ENCODE data around the gene INSRR.

INSRR gene

GRCh38 chr1:156858959-156859522 is at the start of gene INSRR:
Gene INSRR, minus strand, starts transcription at chr1:156859117. Its CDS starts 496 bp downstream, at chr1:156858621.
- no peak for DNase-seq

GRCh38 chr1:156908541-156908940 is 49.6 kb upstream of the INSRR start:
- no peak for DNase-seq

DNA sequence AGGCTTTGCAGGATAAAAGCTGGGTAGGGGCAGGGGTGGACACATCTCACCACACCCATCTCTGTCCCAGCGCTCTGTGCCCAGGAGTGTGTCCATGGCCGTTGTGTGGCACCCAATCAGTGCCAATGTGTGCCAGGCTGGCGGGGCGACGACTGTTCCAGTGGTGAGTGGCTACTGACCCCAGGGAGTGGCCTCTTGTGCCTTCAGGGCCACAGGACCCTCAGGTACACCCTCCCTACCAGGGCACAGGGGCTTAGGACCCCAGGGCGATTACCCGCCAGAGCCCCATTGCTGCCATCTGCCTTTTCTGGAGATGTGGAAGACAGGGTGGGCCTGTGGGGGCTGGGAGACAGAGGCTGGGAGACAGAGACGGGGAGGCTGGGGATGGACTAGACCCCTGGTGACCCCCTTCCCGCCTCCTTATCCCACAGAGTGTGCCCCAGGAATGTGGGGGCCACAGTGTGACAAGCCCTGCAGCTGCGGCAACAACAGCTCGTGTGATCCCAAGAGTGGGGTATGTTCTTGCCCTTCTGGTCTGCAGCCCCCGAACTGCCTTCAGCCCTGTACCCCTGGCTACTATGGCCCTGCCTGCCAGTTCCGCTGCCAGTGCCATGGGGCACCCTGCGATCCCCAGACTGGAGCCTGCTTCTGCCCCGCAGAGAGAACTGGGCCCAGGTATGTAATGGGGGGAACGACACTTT is 47.4 kb upstream of the INSRR start:
- DNase-seq = no peak

DNA sequence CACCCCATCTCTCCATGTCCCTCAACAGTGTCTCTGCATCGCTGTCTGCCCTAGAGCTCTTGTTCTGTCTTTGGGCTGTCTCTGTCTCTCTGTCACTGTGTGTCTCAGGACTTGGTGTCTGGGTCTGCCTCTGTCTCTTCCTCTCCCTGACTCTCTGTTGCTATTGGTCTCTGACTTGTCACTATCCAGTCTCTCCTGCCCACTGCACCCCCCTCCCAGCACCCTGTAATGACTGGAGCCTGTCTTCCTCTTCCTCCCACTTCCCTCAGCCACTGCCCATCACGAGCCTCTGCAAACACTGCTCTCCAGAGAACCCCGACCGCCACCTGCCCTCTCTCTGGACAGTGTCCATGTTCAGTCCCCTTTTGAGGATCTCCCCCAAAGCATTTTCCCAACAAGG is 46.7 kb upstream of the INSRR start:
- no peak for DNase-seq

DNA sequence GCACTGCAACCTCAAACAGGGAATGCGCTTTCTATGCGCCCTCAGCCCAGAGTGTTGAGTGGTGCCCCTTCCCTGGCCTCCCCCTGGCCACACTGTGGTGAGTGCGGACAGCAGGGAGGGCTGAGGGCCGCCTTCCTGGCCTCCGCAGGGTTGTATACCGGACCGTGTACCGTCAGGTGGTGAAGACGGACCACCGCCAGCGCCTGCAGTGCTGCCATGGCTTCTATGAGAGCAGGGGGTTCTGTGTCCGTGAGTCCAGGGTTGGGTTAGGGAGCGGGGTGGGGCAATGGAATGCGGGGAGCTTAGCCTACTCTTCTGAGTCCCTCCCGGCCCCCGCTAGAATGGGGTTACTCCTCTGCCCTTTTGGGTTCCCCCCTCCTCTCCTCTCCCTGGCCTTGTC is 46.3 kb upstream of the INSRR start:
- DNase-seq = no peak

GRCh38 chr1:156904187-156904959 is 45.5 kb upstream of the INSRR start:
- DNase-seq = no peak

DNA sequence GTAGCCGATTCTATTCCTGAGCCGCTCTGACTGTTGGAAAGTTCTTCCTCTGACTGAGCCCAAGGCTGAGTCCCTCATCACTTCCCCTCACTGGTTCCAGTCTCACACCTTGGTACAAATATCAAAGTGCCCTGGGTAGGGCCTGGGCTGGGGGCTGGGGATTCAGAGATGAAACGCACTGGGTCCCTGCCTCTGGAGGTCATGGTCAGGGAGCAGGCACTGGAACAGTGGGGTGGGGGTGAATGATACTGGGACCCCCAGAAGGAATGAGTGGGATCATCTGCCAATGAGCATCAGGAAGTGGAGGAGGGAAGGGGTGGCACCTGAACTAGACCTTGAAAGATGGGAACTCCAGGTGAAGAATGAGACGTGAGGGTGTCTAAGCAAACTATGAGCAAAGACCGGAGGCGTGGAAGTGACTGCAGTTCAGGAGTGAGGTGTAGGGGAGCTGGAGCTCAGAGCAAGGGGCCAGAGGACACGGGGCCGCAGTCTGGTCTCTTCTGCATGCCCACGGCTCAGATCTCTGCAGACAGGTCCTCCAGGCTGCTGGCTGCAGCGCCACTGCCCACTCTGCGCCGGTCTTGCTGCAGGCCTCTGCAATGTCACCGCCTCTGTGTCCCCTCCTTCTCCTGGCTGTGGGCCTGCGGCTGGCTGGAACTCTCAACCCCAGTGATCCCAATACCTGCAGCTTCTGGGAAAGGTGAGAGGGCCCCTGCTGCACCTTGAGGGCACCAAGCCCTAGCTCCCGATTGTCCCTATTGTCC is 44.6 kb upstream of the INSRR start:
- no peak for DNase-seq

GRCh38 chr1:156901966-156902915 is 43.3 kb upstream of the INSRR start:
- no peak for DNase-seq

- DNase-seq = no peak
Measured at GRCh38 chr1:156901590-156901900, 42.6 kb upstream of the INSRR start.

DNA sequence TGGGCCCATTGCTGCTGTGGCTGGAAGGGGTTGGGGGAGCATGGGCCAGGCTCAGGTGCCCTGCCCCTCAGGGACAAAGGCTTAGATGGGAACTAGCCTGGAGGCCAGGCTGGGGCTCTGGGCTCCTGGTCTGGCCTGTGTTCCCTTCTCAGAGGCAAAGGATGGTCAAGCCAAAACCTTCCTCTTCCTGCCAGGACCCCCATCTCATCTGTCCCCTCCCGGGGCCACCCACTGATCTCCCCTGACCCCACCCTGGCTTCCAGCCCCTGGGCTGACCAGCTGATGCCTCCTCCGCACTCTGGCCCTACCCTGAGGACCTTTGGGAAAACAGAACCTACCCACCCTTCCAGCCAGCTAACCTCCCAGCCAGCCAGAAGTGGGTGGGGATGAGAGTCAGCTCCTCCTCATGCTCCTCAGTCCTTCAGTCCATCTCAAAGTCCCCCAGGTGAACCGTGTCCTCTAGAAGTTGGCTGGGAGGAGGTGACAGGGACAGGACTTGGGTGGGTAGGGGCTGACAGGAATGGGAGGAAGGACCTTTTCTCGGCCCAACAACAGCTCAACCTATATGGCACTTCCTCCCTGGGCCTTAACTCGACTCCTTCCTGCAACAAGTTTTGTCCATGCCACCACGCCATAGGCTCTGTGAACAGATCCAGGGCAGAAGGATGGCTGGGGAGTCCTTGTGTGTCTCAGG is 42.1 kb upstream of the INSRR start:
- DNase-seq = no peak

DNA sequence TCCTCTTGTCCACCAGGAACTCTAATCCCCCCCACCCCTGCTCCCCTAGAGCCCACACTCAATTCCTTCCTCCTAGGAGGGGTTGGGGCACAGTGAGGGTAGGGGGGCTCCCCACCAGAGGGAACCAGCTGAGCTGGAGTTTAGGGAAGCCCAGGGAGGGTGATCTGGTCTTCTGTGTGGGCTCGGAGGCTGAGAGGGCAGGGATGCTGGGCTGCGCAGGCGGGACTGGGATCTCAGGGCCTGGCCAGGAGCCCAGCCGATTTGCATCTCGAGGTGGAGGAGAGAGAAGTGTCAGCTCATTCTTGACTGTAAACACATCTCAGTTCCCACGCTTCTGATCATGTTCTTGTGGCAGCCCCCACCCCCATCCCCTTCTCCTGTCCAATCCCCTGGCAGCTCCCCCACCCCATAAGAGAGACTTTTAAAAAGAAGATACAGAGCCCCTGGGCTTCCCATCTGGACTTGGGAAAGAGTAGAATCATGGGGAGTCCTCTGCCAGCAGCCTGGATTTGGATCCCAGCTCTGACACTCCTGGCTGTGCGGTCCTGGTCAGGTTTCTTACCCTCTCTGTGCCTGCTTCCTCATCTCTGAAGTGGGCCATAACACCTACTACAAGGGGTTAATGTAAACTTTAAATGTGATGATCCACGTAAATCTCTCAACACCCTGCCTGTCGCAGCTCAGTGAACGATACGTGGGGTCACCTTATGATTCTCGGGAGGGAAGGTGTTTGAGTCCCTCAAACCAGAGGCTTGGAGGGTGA is 41.2 kb upstream of the INSRR start:
- DNase-seq = no peak

DNA sequence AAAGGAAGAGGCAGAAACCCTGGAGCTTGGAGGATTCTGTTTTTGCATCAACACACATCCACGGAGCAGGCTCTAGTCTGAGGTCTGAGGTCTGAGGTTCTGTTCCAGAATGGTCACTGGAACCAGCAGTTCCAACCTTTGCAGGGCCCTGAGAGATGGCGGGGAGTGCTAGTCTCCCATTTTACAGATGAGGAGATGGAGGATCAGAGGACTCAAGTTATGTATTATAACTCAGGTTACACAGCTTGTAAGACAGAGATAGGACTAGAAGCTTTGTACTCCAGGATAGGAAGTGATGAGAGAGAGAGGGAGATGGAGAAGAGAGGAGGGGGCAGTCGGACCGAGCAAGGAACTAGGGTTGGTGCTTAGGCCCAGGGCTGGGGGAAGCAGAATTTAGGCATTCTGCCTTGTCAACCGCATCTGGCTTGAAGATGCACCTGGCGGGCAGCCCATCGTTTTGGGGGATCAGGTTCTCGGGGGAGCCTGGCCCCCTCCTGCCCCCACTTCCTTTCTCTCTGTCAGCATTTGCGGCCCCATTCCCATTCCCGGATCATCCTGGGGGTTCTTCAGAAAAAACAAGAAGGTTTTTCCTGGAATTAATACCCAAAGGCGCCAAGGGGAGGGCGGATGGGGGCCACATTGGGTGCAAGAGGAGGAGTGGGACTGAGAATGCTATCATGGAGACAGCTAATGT is 40.2 kb upstream of the INSRR start:
- DNase-seq = no peak

- DNase-seq = no peak
Measured at GRCh38 chr1:156898161-156898566, 39.2 kb upstream of the INSRR start.

- peak; percentile 49 for DNase-seq
Measured at GRCh38 chr1:156897078-156897825, 38.3 kb upstream of the INSRR start.

DNA sequence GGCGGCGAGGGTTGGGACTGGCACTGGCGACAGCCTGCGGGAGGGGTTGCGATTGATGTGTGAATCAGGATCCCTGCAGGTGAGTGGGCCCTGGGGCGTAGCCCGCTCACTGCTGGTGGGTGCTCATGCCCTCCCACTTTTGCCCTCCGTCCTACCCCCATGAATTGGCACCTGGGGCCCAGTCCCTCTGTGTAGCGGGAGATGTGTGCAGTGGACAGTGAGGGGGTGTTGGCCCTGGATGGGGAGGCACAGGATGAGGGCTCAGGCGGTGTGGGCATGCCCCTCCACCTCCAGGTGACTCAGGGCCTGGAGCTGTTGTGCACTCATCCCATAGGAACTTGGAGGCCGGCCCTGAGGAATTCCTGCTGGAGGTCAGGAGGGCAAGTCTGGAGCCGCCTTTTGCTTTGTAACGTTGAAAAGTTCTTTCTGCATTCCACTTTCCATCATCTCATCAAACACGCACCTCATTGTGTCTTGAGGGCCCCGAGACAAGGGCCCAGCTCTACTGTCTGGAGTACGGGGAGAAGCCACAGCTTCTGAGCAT is 37.6 kb upstream of the INSRR start:
- peak; percentile 66 for DNase-seq

GRCh38 chr1:156895927-156896326 is 37.0 kb upstream of the INSRR start:
- no peak for DNase-seq

DNA sequence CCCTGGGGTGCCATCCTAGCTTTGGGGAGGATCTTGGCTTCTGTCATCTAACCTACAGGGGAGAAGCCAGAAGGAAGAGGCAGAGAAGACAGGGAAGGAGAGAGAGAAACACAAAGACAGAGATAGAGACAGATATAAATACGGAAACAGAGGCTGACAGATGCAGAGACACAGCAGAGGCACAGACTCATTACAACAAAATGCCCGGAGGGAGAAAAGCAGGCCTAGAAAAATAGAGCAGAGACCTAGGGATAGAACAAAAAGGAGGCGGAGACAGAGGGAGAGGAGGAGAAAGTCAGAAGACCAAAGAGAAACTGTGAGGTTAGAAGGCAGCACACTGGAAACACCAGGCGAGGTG is 36.5 kb upstream of the INSRR start:
- no peak for DNase-seq

DNA sequence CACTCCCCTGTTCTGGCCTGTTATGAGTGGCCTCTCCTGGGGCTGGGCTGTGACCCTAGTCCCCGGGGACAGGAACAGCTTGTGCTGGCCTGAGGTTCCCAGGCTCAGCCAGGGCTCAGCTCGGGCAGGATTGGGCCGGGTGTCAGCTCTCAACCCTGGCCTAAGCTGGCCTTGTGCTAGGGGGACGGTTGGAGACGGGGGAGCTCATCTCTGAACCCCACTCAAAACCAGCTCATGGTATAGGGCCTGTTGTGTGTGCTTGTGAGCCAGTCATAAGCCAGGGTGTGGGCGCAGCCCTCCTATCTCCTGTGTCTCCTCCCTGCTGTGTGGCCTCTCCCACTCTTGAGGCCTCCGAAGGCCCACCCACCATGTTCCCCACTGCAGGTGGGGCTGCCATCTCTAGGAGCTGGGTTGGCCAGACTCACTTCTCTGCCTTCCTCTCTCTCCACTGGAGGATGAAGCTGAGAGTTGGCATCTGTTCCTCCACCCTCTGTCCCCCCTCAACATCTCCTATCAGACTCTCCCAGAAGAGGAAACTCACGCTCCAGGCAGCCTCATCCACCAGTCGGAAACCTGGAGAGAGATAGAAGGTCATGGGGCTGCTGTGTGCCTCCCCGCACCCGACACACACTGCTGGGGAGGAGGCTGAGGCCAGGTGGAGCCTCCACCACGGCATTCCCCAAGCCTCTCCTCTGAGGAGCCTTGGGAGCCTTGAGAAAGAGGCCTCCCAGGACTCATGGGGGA is 36.0 kb upstream of the INSRR start:
- no peak for DNase-seq

GRCh38 chr1:156894001-156894400 is 35.1 kb upstream of the INSRR start:
- no peak for DNase-seq
